HepG2 (cell line): ENCODE data around the gene ARHGEF7. TPM values are rescaled to one million over a fixed set of nuclear protein-coding genes. Genes with fewer than 3 reads are reported as not detected.

Source experiments
- JUNB ChIP-seq: sonication (generic); formaldehyde crosslinking; IDR thresholded peaks from 2 replicates; pipeline ENCODE4 v1.8.0; 2022; ENCODE audit warnings: missing genetic modification reagents, mild to moderate bottlenecking, borderline replicate concordance
- SOX5 ChIP-seq: IDR thresholded peaks from 2 replicates; pipeline ENCODE4 v1.6.1; 2016; ENCODE audit warnings: borderline replicate concordance
- ZBTB1 ChIP-seq: sonication (generic); formaldehyde crosslinking; IDR thresholded peaks from 2 replicates; pipeline ENCODE4 v1.4.0; 2020; ENCODE audit warnings: missing genetic modification reagents, borderline replicate concordance
- polyA plus RNA-seq, 8 experiments: library from polyadenylated mRNA; depleted of rRNA in 3 of 8; stranded (reverse) in 7 of 8; unstranded in 1 of 8; fragments of >200 nt; fragmentation: Illumina TruSeq in 4 of 8; extraction: Trizol in 4 of 8; gene quantifications; 2 replicates each; pipeline versions ENCODE4 v1.2.1 to v1.2.3, GENCODE V29; 2011 to 2016; ENCODE audit warnings: low read depth in 4 of 8, missing spikeins in 1 of 8, mixed read lengths in 1 of 8; ENCODE audit not compliant: insufficient read depth in 1 of 8
- total RNA-seq, 5 experiments: library from RNA; depleted of rRNA; stranded (reverse); fragments of >200 nt; fragmentation: Illumina TruSeq; extraction: Trizol; gene quantifications; 2 replicates each; pipeline ENCODE4 v1.2.3, GENCODE V29; 2016; ENCODE audit warnings: low read depth in 1 of 5
- TF ChIP-seq, protein P1 (sequence below), 2 experiments: sonication (generic) in 1 of 2; formaldehyde crosslinking in 1 of 2; IDR thresholded peaks; 2 replicates each; pipeline versions ENCODE4 v1.4.0 to v1.6.1; 2018 to 2020; ENCODE audit warnings: missing genetic modification reagents in 2 of 2, borderline replicate concordance in 1 of 2, low read depth in 1 of 2, mild to moderate bottlenecking in 1 of 2, missing biosample characterization in 1 of 2
- TF ChIP-seq, protein P2 (sequence below): sonication (generic); formaldehyde crosslinking; IDR thresholded peaks from 2 replicates; pipeline ENCODE4 v1.5.0; 2020; ENCODE audit warnings: missing genetic modification reagents

Gene ARHGEF7
- total and polyA plus RNA-seq, 2 of the 13 experiments (the other 11 are each of a cell fraction or from before 2014, with no cell fraction given): 15.7 to 22.3 TPM

GRCh38 chr13:111354789-111355188, 239.7 kb downstream of the ARHGEF7 start (continued):
- TF ChIP-seq, protein P1, sequence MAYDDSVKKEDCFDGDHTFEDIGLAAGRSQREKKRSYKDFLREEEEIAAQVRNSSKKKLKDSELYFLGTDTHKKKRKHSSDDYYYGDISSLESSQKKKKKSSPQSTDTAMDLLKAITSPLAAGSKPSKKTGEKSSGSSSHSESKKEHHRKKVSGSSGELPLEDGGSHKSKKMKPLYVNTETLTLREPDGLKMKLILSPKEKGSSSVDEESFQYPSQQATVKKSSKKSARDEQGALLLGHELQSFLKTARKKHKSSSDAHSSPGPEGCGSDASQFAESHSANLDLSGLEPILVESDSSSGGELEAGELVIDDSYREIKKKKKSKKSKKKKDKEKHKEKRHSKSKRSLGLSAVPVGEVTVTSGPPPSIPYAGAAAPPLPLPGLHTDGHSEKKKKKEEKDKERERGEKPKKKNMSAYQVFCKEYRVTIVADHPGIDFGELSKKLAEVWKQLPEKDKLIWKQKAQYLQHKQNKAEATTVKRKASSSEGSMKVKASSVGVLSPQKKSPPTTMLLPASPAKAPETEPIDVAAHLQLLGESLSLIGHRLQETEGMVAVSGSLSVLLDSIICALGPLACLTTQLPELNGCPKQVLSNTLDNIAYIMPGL (CRISPR knock-in tag; IDR thresholded peaks at IDR 0.05; ENCODE audit: borderline replicate concordance in 1 of 2, low read depth in 1 of 2): no peak
- no peak for TF ChIP-seq ZBTB1
- no peak for TF ChIP-seq SOX5 (CRISPR knock-in tag)
- TF ChIP-seq JUNB (CRISPR knock-in tag): no peak
- TF ChIP-seq, protein P2, sequence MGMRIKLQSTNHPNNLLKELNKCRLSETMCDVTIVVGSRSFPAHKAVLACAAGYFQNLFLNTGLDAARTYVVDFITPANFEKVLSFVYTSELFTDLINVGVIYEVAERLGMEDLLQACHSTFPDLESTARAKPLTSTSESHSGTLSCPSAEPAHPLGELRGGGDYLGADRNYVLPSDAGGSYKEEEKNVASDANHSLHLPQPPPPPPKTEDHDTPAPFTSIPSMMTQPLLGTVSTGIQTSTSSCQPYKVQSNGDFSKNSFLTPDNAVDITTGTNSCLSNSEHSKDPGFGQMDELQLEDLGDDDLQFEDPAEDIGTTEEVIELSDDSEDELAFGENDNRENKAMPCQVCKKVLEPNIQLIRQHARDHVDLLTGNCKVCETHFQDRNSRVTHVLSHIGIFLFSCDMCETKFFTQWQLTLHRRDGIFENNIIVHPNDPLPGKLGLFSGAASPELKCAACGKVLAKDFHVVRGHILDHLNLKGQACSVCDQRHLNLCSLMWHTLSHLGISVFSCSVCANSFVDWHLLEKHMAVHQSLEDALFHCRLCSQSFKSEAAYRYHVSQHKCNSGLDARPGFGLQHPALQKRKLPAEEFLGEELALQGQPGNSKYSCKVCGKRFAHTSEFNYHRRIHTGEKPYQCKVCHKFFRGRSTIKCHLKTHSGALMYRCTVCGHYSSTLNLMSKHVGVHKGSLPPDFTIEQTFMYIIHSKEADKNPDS (CRISPR knock-in tag): no peak

Other genes with a start within 250 kb of the ARHGEF7 start
- 59.6 and 108 TPM in 2 replicates for gene ANKRD10, start 200.2 kb upstream of the ARHGEF7 start, total RNA-seq (2016; rRNA removed; fragmentation: Illumina TruSeq; extraction: Trizol)
- gene ANKRD10, start 200.2 kb upstream of the ARHGEF7 start, polyA plus RNA-seq (2011; rRNA removed): 102 and 115 TPM in 2 replicates
- 0.22 TPM in 1 of 2 replicates, not detected in the other for gene TEX29, start 205.3 kb downstream of the ARHGEF7 start, total RNA-seq (2016; rRNA removed; fragmentation: Illumina TruSeq; extraction: Trizol)
- 0.12 and 0.34 TPM in 2 replicates for gene TEX29, start 205.3 kb downstream of the ARHGEF7 start, polyA plus RNA-seq (2011; rRNA removed)